Stimulated activated CD4-positive, alpha-beta T cell treated with anti-CD3 and anti-CD28 coated beads, Interleukin-1b, Interleukin-23, amount 100 ng/mL, for 24 hours (primary cell): ENCODE measurements around the gene PAM16.

ENCODE experiments used
- DNase-seq, 4 experiments: peaks; one replicate each; pipeline ENCODE4 v3.0.0-alpha.2; 2020; ENCODE audit warnings: low read depth in 4 of 4, low spot score in 1 of 4

PAM16 gene

DNA sequence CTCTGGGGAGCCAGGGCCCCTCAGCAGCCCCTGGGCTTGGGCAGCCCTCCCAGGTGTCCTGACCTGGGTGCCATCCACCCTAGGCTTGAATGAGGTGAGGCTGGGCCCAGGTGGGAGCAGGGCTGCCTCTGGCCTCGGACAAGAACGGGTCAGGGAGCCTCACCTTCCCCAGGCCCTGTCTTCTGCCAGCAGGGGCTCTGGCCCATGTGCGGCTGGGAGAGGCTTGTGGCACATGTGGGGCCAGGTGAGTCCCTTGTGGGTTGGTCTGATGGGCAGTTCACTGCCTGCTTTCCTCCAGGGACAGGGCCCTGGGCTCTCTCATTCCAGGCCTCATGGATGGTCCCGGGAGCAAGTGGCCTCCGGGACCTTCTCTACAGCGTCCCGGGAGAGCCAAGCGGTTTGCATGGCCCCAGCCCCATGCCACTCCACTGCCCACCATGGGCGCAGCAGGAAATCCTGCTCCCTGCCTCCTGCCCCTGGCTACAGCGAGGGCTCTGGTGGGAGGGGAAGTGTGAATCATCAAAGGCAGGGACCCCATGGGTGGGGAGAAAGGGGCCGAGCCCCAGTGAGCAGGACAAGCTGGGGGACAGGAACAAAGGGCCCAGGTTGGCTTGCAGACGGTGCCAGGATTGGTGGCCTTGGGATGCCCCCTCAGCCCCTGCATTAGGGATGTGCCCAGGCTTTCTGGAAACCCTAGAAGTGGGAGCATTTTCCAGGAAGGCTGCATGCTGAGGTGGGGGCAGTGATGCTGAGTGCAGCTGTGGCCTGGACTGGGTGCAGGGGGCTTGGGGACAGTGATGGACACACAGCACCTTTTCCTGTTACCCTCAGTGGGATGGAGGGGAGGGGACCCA lies 32.7 kb upstream of the PAM16 start:
- DNase-seq, result no peak

DNA sequence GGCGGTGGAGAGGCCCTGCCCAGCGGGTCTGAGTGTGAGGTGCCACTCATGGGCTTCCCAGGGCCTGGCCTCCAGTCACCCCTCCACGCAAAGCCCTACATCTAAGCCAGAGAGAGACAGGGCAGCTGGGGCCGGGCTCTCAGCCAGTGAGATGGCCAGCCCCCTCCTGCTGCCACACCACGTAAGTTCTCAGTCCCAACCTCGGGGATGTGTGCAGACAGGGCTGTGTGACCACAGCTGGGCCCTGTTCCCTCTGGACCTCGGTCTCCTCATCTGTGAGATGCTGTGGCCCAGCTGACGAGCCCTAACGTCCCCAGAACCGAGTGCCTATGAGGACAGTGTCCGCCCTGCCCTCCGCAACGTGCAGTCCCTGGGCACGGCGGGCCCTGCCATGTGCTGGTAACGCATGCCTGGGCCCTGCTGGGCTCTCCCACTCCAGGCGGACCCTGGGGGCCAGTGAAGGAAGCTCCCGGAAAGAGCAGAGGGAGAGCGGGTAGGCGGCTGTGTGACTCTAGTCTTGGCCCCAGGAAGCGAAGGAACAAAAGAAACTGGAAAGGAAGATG lies 31.8 kb upstream of the PAM16 start:
- DNase-seq, result no peak

DNA sequence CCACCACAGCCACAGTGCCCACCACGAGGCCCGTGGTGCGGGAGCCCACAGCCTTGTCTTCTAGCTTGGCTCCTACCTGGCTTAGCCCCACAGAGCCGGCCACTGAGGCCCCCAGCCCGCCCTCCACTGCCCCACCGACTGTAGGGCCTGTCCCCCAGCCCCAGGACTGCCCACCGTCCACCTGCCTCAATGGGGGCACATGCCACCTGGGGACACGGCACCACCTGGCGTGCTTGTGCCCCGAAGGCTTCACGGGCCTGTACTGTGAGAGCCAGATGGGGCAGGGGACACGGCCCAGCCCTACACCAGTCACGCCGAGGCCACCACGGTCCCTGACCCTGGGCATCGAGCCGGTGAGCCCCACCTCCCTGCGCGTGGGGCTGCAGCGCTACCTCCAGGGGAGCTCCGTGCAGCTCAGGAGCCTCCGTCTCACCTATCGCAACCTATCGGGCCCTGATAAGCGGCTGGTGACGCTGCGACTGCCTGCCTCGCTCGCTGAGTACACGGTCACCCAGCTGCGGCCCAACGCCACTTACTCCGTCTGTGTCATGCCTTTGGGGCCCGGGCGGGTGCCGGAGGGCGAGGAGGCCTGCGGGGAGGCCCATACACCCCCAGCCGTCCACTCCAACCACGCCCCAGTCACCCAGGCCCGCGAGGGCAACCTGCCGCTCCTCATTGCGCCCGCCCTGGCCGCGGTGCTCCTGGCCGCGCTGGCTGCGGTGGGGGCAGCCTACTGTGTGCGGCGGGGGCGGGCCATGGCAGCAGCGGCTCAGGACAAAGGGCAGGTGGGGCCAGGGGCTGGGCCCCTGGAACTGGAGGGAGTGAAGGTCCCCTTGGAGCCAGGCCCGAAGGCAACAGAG lies 31.0 kb upstream of the PAM16 start:
- no peak for DNase-seq

DNA sequence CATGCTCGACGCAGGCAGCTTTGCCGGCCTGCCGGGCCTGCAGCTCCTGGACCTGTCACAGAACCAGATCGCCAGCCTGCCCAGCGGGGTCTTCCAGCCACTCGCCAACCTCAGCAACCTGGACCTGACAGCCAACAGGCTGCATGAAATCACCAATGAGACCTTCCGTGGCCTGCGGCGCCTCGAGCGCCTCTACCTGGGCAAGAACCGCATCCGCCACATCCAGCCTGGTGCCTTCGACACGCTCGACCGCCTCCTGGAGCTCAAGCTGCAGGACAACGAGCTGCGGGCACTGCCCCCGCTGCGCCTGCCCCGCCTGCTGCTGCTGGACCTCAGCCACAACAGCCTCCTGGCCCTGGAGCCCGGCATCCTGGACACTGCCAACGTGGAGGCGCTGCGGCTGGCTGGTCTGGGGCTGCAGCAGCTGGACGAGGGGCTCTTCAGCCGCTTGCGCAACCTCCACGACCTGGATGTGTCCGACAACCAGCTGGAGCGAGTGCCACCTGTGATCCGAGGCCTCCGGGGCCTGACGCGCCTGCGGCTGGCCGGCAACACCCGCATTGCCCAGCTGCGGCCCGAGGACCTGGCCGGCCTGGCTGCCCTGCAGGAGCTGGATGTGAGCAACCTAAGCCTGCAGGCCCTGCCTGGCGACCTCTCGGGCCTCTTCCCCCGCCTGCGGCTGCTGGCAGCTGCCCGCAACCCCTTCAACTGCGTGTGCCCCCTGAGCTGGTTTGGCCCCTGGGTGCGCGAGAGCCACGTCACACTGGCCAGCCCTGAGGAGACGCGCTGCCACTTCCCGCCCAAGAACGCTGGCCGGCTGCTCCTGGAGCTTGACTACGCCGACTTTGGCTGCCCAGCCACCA lies 30.2 kb upstream of the PAM16 start:
- DNase-seq, result no peak

DNA sequence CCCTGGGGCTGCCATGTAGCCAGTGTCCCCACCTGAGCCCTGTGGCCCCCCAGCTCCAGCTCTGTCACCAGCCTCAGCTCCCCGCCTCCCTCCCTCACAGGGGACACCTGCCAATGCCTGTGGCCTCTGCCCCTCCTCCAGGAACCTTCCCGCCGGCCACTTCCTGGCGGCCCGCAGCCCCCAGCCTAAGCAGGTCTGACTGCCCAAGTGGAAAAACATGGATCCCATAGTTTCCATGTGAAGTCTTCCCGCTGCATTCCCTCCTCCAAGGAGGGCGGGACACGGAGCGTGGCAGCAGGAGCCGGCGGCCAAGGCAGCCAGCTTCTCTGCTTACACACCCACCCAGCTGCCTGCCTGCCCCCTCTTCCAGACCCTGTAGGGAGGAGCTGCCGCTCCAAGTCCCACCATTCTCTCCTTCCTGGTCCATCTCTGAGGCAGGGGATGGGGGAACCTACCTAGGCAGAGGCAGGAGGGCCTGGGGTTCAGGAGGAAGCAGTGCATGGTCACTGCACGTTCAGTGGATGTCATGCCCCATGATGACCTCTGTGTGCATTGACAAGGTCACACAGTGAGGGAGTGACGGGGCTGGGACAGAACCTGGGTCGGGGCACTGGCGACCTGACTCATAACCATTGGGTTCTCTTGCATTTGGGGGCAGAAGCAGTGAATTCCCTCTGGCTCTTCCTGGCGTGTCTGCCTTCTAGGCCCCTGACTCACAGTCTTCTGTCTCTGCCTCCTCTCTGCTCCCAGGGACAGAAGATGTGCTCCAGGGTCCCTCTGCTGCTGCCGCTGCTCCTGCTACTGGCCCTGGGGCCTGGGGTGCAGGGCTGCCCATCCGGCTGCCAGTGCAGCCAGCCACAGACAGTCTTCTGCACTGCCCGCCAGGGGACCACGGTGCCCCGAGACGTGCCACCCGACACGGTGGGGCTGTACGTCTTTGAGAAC lies 29.3 kb upstream of the PAM16 start:
- DNase-seq, result no peak

DNA sequence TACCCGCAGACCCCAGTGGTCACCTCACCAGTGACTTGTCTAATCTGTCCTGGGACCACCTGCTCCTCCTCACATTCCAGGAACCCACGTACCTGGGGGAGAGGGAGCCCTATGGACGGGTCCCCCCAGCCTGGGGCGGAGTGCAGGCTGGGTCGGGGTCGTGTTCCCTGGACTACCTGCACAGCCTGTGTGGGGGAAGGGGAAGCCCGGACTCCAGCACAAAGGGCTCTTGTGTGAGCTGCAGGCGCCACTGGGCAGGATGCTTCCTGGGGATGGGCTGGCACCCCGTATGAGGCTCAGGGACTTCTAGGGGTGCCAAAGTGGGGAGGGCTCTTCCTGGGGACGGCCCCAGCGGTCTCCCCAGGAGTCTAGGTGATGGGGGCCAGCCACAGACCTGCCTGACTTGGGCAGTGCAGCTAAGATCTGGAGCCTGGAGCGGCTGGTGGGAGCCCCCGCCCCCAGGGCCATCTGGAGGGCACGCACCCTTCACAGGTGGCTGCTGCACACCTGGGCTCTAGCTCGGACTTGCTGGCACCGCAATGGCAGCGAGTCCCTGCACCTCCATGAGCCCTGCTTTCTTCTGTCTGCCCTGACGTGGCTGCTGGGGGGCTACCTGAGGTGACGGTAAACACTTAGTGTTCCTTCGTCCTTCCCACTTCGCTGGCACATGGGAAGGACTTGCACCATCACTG lies 28.0 kb upstream of the PAM16 start:
- DNase-seq, result no peak

DNA sequence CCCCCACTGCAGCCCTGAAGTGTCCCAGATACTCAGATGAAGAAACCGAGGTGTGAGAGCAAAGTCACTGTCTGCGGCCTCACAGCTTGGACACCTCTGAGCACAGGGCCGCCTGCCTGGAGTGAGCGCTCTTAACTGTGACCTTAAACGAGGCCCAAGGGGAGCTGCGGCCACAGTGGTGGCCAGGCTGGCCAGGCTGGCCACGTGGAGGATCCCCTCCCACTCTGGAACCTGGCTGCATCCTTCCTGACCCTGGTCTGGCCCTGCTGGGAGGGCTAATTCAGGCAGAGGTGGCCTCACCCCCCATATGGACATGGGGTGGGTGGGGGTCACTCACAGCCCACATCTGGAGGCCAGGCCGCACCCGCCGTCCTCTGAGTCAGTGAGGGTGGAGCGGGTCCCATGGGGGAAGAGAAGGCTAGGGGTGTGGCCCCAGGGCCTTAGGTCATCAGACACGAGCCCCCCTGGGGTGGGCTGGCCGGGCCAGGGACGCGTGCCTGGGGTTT lies 27.1 kb upstream of the PAM16 start:
- no peak for DNase-seq

DNA sequence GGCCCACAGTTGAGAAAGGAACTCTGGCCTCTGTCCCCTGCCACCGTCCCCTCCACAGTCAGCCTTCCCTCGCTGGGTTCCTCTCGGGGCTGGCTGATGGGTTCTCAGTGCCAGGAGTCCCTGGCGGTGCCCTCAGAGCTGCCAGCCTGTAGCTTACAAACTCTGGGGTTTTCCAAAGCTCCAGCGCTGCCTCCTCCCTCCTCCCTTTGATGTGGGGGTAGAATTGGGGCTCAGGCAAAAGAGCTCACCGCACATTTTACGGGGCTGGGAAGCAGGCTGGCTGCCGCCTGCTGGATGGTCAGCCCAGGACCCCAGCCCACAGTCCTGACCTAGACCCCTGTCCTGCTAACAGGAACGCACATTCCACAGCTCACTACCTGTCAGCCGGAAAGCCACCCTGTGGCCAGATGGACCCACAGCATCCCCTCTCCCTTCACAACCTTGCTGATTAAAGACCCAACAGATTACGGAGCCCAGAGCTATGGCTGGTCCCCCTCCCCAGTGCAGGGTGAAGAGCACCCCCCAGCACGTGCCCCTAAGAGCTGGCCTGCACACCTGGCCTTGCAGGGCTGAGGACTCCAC lies 26.5 kb upstream of the PAM16 start:
- no peak for DNase-seq

DNA sequence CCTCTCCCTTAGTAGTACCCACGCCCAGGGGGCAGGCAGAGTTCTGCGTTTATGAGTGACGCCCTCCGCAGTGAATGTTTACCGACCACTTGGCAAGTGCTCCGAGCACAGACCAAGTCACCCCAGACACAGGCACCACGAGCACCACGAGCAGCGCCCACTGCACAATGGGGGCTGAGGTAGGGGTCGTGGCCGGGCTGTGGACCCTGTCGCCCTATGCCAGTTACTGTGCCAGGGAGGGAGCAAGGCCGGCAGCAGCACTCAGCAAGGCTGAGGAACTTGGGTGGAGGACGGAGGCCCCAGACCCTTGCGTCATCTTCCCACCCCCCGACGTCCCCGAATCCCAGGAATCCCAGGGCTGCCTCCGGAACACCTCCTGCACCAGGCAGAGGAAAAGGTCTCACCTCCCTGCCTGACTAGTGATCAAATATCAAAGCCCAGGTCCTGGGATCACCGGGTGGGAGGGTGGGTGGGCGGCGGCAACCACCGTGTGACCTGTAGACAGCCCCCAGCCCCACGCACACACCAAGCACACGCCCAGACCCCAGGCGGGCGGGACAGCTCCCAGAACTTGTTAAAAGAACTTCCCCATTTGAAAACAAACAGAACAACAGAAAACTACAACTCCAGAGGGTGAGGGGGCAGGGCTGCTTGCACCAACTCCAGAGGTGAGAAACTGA lies 25.9 kb upstream of the PAM16 start:
- DNase-seq, result no peak

DNA sequence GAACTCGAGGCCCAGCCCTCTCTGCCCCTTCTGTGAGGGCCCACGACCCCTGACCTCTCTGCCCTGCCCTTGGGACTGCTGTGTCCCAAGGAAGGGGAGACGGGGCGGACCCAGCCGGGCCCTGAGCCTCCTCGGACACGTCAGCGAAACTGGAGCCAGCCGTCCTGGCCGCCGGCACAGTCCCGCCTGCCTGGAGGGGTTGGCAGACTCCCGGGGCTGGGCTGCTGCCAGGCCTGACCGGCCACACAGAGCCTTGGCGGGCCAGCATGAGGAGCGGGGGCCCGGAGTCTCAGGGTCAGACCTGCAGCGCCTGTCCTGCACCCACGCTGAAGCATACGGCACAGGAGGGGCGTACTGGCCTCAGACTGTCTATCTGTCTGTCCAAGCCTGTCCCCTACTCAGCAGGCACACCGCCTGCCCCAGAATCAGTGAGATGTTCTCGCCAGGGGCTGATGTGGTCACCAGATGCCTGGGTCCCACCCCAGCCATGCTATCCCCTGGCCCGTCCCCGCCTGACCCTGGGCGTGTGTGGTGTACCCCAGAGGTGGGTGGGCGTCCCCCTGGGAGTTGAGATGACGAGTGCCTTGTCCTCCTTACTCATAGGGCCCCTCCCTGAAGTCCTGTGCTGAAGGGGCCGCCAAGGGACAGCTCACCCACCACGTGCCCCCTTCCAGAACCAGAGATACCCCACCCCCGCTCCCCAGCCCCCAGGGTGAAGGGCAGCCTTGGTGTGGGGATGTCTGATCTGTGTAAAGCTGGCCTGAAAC lies 25.2 kb upstream of the PAM16 start:
- DNase-seq, result no peak

DNA sequence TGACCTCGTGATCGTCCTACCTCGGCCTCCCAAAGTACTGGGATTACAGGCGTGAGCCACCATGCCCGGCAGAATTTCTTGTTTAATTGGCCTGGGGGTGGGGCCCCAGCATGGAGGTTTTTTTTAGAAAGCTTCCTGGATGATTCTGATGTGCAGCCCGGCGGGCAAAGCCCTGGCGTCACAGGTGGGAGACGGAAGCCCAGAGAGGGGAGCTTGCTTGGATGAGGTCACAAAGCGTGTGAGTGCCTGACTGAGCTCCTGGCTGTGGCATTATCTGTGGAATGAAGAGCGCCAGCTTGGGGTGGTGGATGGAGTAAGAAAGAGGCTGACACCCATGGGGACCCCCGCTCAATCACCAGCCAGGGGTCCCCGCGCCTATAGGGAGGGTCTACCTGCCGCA lies 24.6 kb upstream of the PAM16 start:
- no peak for DNase-seq

DNA sequence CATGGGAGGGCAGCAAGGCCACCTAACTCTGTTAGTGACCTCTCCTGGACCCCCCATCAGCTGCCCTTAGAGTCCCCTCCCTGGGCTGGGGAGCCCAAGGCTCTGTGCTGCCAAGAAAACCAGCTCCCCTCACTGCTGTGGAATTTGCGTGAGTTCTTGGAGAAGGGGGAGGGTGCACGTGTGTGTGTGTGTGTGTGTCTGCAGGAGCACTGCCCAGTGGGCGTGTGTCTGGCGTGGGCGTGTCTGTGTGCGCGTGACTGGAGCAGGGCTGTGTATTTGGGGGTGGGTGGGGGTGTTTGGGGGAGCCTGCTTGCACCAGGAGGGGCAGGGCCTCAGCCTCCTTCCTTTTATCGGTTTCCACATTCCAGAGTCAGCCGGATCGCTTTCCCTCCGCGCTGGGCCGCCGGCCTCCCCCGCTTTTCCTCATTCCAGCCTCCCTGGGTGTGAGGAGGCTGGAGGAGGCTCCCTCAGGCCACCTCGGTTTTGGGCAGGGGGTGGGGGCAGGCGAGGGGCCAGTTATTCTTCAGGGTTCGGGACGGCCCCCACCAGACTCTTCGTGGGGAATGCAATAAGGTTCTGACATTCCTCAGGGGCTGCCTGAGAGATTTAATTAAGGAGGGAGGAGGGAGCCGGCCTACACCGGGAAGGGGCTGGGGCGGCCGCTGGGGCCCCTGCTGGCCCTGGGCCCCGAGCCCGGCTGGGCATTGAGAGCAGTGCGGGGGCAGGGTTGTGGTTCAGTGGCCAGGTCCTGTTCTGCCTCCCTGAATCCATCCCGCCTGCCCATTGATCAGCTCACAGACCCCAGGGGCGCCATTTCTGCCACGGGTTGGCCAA lies 23.0 kb upstream of the PAM16 start:
- no peak for DNase-seq

DNA sequence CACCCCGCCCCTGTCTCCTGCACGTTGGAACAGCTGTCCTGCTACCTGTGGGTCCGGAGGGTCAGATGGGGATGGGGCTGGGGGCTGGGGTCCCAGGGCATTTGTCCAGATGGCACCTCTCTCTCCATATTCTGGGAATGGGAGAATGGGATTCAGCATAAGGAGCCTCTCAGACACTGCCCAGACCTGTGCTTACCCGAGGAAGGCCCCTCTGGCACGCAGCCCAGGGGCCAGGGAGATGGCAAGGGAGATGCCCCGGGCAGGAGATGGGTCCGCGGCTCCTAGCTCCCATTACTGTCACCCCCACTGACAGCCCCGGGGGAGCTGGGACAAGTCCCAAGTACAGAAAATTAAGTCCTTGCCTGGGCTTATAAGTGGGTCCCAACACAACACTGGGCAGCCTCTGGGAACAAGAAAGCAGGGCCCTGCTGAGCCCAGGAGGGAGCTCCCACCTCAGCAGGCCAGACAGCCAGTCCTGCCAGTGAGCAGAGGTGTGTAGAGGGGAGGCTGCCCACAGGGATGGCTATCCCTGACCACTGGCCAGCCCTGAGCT lies 22.3 kb upstream of the PAM16 start:
- DNase-seq, result no peak

DNA sequence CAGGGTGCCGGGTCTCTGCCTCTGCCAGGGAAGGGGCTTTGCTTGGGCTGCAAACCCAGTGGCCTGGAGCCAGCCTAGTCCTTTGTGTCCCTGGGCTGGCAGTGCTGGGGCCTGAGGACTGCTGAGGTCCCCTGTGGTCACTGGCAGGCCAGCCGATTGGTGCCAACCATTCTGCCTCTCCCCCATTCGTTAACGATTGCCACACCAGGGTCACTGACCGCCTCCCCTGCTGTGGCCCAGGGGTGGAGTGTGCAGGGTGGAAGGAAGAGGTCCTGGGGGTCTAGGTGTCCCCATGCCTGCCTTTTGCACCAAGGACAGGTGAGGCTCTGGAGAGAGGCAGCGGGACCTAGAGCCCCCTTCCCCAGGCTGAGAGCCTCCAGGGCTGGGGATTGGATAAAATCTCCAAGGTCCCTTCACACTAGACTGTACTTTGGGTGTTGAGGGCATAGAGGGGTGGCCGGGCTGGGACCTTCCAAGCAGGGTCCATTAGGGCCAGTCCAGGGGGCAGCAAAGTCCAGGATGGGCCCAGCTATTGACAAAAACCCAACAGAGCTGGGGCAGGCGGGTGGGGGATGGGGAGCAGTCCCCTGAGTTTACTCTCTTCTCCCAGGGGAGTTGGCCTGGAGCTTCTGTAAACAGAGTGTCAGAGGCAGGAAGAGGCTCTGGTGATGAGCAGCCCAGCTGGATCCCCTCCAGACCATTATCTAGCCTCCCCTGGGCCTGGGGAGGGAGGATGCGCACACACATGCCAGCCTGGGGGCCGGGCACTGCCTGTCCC lies 21.6 kb upstream of the PAM16 start:
- DNase-seq, result no peak

DNA sequence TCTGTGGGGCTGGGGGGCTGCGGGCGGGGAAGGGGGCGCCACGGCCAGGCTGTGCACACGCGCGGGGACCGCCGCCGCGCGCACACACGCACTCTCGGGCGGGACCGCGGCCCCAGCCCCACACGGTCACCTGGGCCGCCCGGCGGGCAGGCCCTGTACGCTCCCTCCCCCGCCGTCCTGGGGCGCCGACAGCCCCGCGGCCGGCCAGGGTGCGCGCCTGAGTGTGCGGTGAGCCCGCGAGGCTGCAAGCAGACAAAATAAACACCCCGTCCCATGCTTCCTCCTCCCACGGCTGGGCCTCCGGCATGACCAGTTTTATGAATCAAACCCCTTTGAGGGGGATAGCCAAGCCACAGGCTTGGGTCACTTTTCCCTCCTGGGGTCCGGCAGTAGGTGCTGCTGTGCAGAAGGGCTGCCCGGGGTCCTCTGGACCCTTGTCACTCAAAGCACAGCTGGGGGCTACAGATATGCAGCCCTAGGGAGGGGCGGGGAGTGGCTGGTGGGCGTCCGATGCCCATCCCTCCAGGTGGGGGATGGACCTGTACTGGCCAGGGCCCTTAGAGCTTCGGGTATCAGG lies 21.0 kb upstream of the PAM16 start:
- no peak for DNase-seq
